BJ (cell line): ENCODE results near the gene PROX2. TPM values are rescaled to one million over a fixed set of nuclear protein-coding genes. Genes with fewer than 3 reads are reported as not detected.

Experiments used
- CTCF ChIA-PET: fragments of 350-600 bp; formaldehyde crosslinking; extraction: SDS; loops from one replicate; lab custom pipeline; 2021; ENCODE audit warnings: antibody characterized with exemption, inconsistent platforms; lab: Yijun Ruan, JAX
- POLR2A ChIA-PET: fragments of 300-600 bp; sonication (Branson Sonifier 250); formaldehyde crosslinking; extraction: SDS; loops from one replicate; lab custom pipeline; 2021; ENCODE audit warnings: antibody characterized with exemption; lab: Charles Lee
- DNase-seq: peaks from one replicate; pipeline ENCODE4 v3.0.0-alpha.2; 2011; ENCODE audit warnings: low read depth
- H3K27me3 ChIP-seq: 2 replicates; pipeline ENCODE4 v1.6.0; 2011; ENCODE audit warnings: low read length; ENCODE audit not compliant: control insufficient read depth, insufficient read depth
- H3K36me3 ChIP-seq: 2 replicates; pipeline ENCODE4 v1.5.1; 2011; ENCODE audit warnings: low read length; ENCODE audit not compliant: control insufficient read depth, insufficient read depth
- H3K4me3 ChIP-seq: 2 replicates; pipeline ENCODE4 v1.5.1; 2011; ENCODE audit warnings: low read depth, mild to moderate bottlenecking, control low read depth, low read length
- CTCF ChIP-seq: IDR thresholded peaks from 2 replicates; pipeline ENCODE4 v1.5.1; 2011; ENCODE audit warnings: low read depth, mild to moderate bottlenecking, control low read depth, inconsistent platforms, low read length, moderate library complexity; ENCODE audit not compliant: insufficient read depth
- polyA plus RNA-seq: library from polyadenylated mRNA; depleted of rRNA; stranded (reverse); fragments of >200 nt; gene quantifications from 2 replicates; pipeline ENCODE4 v1.2.3, GENCODE V29; 2011

The PROX2 gene
- polyA plus RNA-seq, 1 experiment = not detected

DNA sequence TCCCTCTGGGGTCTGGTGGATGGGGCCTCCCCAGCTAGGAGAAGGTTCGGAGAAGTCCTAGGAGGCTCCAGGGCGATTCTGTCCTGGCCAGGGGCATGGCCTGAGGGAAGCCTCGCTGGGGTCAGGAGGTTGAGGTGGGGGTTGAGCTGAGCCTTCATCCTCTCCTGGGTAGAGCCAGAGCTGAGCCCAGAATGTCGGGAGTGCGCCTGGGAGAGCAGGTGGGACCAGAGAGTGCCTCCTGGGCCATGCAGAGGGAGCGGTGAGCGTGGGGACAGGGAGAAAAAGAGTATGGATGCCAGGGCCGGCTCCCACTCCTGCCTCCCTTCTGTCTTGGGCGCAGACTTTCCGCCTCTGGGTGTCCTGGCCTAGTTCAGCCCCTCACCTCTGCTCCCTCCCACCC lies 34.0 kb upstream of the PROX2 start:
- TF ChIP-seq CTCF = no peak
- H3K27me3 ChIP-seq = no peaks in the 10 kb centered on the region
- H3K4me3 ChIP-seq = no peak overlapping the region
- ChIA-PET POLR2A (no interaction called here), CTCF (interaction anchor here (6.9 to 14.0 kb wide), 3 partner anchors 34 to 179 kb away, joined by 107 to 315 read pairs (median 195); partner anchors contain the start of genes DLST and PROX2)
- H3K36me3 ChIP-seq = peaks cover 9% of the 10 kb centered on the region
- DNase-seq = no peak

GRCh38 chr14:74909501-74909900 lies 33.6 kb upstream of the PROX2 start:
- DNase-seq = no peak
- Histone ChIP-seq H3K36me3 (peaks cover 9% of the 10 kb centered on the region), H3K4me3 (no peak overlapping the region), H3K27me3 (no peaks in the 10 kb centered on the region)
- POLR2A ChIA-PET = no interaction called here
- TF ChIP-seq CTCF = no peak
- CTCF ChIA-PET = interaction anchor here (6.9 to 14.0 kb wide), 3 partner anchors 33 to 179 kb away, joined by 107 to 315 read pairs (median 195); partner anchors contain the start of genes DLST and PROX2

DNA sequence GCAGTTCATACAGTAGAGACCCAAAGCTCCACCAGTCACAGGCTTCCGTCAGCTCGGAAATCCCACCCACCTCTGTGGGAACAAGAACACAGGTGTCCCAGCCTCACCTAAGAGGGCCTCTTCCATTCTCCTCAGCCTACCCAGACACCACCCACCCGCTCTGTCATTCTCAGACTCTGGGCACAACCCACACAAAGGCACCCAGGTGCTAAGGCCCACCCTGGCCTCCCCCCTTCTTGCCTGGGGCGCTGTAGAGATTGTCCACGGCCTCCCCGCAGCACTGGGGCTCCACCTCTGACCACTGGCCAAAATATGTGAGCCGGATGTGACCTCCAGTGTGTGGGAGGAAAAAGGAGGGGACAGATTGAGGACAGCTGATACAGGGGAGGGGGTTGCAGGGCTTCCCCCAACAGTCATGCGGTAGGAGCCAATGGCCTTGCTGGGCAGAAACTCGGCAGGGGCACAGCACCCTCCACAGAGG lies 33.0 kb upstream of the PROX2 start:
- no peak for DNase-seq
- POLR2A ChIA-PET = interaction anchor here (0.6 kb wide), 1 partner anchor 94 kb away, joined by 3 read pairs; no protein-coding TSS in a partner anchor
- no peaks in the 10 kb centered on the region for H3K27me3 ChIP-seq
- CTCF ChIA-PET = interaction anchor here (1.4 to 14.0 kb wide), 6 partner anchors 10 to 180 kb away, joined by 7 to 315 read pairs (median 93); partner anchors contain the start of genes DLST and PROX2
- H3K4me3 ChIP-seq = no peak overlapping the region
- H3K36me3 ChIP-seq = peaks cover 9% of the 10 kb centered on the region
- no peak for TF ChIP-seq CTCF

GRCh38 chr14:74907744-74908143 lies 31.8 kb upstream of the PROX2 start:
- DNase-seq = no peak
- H3K4me3 ChIP-seq = no peak overlapping the region
- CTCF ChIA-PET = interaction anchor here (0.7 to 14.0 kb wide), 9 partner anchors 8 to 181 kb away, joined by 3 to 315 read pairs (median 25); partner anchors contain the start of genes DLST and PROX2
- H3K36me3 ChIP-seq = peaks cover 13% of the 10 kb centered on the region
- POLR2A ChIA-PET = no interaction called here
- no peak for TF ChIP-seq CTCF
- no peaks in the 10 kb centered on the region for H3K27me3 ChIP-seq

DNA sequence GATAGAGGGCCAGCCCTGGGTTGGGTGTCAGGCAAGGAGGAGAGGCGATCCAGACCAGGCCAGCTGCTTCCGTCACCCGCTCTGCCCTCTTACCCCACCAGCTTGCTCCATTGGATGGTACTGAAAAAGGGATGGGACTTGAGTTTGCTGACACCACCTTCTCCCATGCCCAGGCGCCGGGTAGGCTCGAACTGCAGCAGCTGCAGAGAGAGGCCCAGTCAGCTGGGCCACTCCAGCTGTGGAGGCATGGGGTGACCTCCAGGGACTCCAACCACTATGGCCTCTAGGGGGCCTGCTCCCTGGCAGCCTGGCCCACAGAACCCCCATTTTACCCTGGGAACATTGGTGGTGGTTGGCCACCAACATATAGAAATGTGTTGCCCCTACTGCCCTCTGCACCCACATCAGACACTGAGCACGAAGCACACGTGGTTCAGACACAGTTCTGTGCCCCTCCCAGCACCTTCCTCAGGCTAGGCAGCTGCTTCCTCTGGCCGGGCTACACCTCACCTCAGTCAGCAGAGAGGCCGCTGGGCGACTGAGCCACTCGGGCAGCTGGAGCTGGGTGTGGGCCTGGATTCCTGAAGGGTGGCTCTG lies 31.1 kb upstream of the PROX2 start:
- Histone ChIP-seq H3K4me3 (no peak overlapping the region), H3K27me3 (no peaks in the 10 kb centered on the region), H3K36me3 (peaks cover 19% of the 10 kb centered on the region)
- 0 out of 2 replicates have a peak, but pooled peaks have one; percentile 25 for TF ChIP-seq CTCF
- no peak for DNase-seq
- POLR2A ChIA-PET = interaction anchor here (0.6 kb wide), 1 partner anchor 29 kb away, joined by 4 read pairs; no protein-coding TSS in a partner anchor
- CTCF ChIA-PET = interaction anchor here (0.6 to 14.0 kb wide), 11 partner anchors 12 to 770 kb away, joined by 3 to 315 read pairs (median 21); partner anchors contain the start of genes DLST and PROX2
